HG02943 (cell line): ENCODE results near the gene EMP3.
A peak's percentile ranks its signal among the peaks of the same experiment; 100 is the strongest.

Experiments used
- ATAC-seq: cut with Tn5 transposase; IDR thresholded peaks from one replicate; pipeline ENCODE4 v1.9.1; 2021; ENCODE audit warnings: mild to moderate bottlenecking, low read depth, moderate library complexity; ENCODE audit not compliant: unreplicated experiment

Gene EMP3

GRCh38 chr19:48342841-48343540, 17.6 kb downstream of the EMP3 start:
- ATAC-seq = no peak

DNA sequence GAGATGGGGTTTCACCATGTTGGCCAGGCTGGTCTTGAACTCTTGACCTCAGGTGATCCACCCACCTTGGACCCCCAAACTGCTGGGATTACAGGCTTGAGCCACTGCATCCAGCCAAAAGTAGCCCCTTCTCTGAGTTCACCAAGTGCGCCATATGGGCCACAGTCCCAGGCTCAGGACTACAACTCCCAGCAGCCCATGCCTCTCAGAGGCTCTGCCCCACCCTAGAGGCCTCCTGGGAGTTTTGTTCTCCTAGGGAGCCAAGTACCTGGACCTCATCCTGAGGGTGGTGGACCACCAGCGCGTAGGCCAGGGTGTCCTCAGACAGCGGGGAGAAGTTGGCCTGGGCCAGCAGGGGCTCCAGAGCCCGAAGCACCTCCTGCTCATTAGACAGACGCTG, 19.5 kb downstream of the EMP3 start:
- no peak for ATAC-seq

- ATAC-seq = no peak
Observed at GRCh38 chr19:48346191-48346590, 20.8 kb downstream of the EMP3 start.

- ATAC-seq = no peak
Observed at GRCh38 chr19:48348045-48348444, 22.7 kb downstream of the EMP3 start.

DNA sequence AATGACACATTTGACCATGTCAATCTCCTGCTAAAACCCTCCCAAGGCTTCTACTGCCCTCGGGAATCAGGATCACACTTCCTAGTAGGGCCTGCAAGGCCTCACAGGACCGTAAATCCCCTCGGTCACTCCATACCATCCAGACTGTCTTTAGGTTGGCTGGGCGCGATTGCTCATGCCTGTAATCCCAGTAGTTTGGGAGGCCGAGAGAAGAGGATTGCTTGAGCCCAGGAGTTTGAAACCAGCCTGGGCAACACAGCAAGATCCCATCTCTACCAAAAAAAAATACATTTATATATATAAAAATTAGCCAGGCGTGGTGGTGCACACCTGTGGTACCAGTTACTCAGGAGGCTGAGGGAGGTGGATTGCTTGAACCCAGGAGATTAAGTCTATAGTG, 23.4 kb downstream of the EMP3 start:
- no peak for ATAC-seq

- no peak for ATAC-seq
Observed at GRCh38 chr19:48350856-48351255, 25.5 kb downstream of the EMP3 start.

DNA sequence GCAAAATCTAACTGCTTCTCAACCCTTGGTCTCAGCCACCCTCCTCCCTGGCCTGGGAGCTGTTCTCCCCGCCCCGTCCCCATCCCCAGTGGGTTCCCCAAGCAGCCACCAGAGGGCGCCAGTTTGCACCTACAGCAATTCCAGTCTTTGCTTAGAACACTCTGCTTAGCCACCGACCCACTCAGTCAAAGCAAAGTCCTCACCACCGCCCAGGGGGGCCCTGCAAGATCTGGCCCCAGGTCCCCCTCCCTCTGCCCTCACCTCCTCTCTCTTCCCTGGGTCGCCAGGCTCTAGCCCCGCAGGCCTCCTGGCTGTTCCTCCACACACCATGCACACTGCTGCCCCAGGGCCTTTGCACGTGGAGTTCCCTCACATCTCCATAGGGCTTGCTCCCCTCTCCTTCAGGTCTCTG, 26.0 kb downstream of the EMP3 start:
- ATAC-seq = no peak

DNA sequence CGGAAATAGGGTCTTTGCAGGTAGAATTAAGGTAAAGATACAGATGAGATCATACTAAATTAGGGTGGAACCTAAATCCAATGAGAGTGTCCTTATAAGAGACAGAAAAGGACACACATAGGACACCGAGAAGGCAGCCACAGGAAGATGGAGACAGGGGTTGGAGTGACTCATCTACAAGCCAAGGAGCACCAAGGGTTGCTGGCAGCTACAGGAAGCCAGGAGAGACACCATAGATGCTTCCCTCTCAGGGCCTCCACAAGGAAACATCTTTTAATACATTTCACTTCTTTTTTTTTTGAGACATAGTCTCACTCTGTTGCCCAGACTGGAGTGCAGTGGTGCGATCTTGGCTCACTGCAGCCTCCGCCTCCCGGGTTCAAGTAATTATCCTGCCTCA, 28.3 kb downstream of the EMP3 start:
- no peak for ATAC-seq

- ATAC-seq = no peak
Observed at GRCh38 chr19:48354332-48354992, 29.1 kb downstream of the EMP3 start.

GRCh38 chr19:48355365-48355954, 30.1 kb downstream of the EMP3 start:
- no peak for ATAC-seq

DNA sequence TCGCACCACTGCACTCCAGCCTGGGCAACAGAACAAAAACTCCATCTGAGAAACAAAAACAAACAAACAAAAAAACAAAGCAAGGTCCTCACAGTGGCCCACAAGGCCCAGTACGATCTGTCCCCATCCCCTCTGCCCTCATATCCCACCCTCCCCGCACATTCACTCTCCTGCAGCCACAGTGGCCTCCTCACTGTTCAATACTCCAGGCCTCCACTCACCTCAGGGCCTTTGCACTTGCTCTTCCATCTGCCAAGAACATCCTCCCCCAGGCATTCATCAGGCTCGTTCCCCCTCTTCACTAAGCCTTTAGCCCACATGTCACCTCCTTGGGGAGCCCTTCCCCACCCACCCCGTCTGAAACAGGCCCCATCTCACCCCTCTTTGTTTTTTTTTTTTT, 33.8 kb downstream of the EMP3 start:
- ATAC-seq = no peak

DNA sequence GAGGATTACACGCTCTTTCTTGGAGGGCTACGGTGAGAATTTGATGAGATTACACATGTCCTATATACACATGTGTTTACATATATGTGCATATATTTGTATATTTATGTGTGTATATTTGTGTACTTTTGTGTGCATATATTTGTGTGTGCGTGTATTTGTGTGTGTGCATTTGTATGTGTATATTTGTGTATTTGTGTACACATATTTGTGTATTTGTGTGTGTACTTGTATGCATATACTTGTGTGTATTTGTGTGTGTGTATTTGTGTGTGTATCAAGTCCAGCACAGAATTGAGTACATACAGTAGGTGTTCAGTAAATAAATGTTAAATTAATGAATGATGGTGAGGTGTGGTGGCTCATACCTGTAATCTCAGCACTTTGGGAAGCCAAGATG, 36.6 kb downstream of the EMP3 start:
- ATAC-seq = no peak

- peak; percentile 44 for ATAC-seq
Observed at GRCh38 chr19:48362716-48363499, 37.6 kb downstream of the EMP3 start.

DNA sequence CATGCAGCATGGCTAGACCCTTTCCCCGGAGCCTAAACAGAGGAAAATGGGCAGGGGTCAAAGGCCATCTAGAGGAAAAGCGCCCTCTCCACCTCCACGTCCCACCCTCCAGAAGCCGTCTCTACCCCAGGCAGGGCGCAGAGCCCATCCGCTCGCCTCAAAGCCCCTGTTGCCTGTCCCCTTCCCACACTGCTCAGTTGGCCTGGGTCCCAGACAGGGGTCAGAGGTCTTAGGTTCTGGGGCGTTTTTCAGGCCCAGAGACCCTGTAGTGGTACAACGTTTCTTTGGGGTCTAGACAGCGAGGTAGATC, 38.1 kb downstream of the EMP3 start:
- ATAC-seq = peak; percentile 10

DNA sequence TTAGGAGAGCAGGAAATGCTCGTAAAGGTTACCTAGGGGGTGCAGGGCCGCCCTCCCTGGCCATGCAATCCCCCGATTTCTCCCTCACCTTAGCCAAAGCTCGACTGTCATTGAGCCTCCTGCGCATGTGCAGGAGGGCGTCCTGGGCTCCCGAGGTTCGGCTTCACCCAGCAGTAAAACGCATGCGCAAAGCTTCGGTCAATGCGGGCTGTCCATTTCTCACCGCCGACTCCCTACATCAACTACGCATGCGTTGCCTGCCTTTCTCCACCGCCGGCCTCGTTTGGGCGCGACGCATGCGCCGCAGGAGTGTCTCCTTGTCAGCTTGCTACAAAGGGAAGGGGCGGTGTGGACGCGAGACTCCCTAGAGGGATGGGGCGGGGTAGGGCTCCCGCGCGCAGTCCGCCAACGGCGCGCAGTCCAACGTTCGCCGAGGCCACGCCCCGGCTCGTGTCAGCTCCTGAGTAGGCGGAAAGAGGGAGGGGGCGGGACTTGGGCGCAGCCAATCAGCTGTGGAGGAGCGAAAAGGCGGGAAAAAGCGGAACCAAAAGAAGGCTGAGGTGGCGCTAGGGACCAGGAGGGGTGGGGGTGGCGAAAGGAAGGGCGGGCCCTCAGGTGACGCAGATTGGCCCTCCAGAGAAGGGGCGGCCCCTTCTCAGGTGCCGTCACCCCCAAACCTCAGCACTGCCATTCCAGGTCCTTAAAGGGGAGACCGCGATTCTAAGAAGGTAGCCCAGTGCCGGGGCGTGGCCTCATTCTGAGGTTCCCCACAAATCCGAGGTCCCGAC, 38.7 kb downstream of the EMP3 start, which contains the start of the genes SYNGR4 and TMEM143:
TSS of gene SYNGR4 (plus strand) at position 558 of the 788 bp plus-strand sequence. CDS start 1,476 bp downstream, outside the sequence.
TSS of gene TMEM143 (minus strand) at position 131 of the 788 bp plus-strand sequence. CDS start at position 111, 20 bp downstream.
- ATAC-seq = peak; percentile 74

DNA sequence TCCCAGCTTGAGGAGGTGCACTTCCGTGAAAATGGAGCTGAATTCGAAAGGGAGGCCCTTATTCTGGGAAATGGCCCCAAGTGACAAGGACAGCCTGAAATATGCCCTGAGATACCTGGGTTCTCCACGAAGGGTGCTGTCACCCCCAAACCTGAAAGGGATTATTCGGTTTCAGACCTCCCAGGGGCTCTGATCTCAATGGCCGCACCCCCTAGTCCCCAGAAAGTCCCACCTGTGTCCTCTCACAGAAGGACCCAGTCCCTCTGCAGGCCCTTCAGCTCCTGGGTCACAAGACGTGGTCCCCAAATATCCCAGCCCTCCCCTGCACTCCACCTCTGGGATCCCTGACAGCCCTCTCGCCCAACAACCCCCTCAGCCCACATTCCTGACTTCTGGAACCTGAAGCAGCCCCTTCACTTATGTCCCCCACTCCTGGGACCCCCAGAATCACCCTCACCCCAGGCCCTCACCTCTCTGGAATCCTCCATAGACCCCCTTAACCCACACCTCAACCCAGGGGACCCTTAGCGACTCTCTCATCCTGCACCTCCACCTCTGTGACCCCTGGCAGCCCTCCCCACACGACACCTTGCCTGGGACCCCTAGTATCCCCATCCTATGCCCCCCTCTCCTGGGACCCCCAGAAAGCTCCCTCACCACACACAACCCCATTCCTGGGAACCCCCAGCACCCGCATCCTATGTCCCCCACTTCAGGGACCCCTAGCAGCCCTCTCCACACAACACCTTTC, 39.4 kb downstream of the EMP3 start:
- no peak for ATAC-seq

DNA sequence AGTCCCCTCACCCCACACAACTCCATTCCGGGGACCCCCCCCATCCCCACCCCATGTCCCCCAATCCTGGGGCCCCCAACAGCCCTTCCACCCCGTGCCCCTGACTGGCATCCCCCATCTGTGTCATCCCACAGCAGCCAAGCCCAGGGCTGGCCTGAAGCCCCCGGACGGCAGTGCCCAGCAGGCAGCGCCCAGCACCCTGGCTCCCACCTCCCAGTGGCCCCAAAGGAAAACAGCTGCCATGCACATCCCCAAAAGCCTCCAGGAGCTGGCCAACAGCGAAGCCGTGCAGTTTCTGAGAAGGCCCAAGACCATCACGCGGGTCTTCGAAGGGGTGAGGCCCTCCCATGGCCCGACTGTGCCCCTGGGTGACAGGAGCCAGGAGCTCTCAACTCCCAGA, 40.2 kb downstream of the EMP3 start:
- no peak for ATAC-seq

DNA sequence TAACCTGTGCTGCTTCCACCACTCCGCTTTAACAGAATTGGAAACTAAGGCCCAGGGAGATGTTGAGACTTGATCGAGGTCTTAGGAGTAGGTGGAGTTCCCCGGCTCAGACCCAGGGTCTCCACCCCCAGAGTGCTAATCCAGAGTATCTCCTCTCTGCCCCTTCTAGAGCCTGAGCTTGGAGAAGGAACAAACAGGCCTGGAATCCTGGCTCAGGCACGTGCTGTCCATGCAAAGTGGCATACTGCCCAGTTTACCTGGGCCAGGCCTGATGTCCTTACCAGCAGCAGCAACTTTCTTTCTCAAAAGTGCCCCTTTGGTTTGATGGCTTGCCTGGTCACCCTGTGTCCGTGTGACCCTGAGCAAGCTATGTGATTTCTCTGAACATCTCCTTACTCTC, 42.5 kb downstream of the EMP3 start:
- no peak for ATAC-seq

DNA sequence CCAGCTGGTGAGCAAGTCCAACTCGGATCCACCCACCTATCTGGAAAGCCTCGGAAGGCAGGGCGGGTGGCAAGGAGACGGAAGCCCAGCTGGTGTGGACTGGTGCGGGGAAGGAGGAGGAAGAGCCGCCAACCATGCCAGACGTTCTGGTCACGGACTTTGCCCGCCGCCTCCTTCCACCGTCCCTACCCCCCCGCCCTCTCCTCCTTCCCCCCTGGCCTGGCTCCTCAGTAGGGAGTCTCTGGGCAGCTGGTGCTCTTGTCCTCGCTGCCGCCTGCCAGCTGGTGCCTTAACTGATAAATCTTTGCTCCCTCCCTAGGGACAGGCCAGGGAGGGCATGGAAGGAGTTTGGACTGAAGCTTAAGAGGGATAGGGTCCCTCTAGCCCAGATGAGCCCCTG, 43.6 kb downstream of the EMP3 start:
- ATAC-seq = no peak

DNA sequence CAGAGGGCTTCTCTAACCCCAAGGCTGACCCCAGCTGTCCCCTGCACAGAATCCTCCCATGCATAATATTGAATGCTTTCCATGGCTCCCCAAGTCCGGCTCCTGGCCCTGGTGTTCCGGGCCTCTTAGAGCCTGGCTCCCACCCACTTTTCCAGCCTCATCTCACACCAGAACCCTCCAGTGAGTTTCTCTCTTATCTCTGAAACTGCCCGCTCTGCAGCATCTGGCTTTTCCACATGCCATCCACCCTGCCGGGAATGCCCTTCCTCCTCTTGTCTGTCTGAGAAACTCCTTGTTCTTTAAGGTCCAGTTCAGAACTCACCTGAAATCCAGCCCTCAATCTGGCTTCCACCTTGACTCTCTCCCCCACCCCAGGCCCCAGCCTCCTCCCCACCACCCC, 45.6 kb downstream of the EMP3 start:
- no peak for ATAC-seq
